Measurements from ENCODE around the gene VAV2.

The VAV2 gene

DNA sequence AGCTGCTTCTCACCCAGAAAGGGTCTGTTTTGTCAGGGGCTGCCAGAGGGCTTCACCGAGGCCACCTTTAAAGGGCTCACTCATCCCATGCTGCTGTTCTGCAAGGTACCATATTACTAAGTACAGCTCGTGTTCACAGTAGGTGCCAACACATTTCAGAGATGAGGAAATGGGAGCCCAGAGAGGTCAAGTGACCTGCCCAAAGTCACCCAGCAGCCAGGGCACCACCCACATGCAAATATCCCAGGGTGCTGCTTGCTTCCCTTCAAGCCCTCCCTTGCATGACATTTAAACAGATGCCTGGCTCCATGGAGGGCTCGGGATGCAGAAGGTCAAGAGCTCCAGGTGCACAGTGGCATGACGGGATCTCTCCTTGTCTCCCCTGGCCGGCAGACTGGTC, 130.4 kb downstream of the VAV2 start:
- in situ Hi-C loops (cut with MboI; ENCODE audit: low sequenced_read_pairs): no loop called here

DNA sequence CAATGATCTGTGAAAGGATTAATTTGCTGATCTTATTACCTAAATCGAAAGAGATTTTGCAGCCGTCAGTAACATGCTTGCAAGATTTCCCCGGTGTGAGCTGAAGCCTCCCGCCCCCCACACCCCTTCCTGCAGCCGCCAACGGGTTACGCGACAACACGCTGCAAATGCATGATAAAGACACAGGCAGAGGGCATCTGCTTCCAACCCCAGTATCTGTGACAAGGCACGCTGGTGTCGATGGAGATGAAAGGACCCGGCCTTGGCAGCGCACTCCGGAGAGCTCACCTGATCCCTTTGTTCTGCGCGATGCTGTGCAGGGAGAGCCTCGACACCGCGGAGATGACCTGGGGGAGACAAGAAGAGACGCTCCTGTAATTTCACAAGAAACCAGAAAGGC, 131.0 kb downstream of the VAV2 start:
- in situ Hi-C loops (cut with MboI; ENCODE audit: low sequenced_read_pairs): no loop called here

DNA sequence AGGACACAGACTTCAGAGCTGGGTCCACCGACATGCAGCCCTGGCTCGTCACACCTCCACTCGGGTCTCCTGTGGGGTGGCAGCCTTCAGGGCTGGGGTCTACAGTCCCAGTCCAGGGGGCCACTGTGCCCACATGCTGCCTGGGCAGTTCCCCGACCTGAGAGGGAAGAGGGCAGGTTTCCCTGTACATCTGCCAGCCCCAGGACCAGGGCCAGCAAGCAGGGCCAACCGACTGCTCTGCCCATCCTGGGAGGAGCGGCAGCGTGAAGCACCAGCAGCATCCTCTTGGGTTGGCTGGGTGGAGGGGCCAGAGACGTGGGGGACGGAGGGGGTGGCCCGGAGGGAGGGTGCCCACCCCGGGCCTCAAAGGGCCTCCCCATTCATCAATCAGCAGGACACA, 133.4 kb downstream of the VAV2 start:
- in situ Hi-C loops (cut with MboI; ENCODE audit: low sequenced_read_pairs): no loop called here

DNA sequence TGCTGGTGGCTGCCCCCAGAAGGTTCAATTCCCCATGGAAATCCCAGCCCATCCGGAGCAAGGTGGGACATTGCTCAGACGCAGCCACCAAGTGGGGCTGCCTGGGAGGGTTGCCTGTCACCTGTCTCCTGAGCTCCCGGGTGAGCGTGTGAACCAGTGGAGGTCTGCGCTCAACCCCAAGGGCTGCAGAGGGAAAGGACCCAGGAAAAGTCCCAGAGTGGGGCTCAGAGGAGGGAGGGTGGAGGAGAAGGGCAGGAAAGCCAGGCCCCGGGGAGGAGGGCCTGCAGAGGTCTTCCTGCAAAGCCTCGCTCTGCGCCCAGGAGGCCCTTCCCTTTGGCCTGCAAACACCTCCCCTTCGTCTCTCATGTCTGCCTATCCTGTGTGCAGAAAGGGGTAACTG, 134.5 kb downstream of the VAV2 start:
- in situ Hi-C loops (cut with MboI; ENCODE audit: low sequenced_read_pairs): no loop called here

DNA sequence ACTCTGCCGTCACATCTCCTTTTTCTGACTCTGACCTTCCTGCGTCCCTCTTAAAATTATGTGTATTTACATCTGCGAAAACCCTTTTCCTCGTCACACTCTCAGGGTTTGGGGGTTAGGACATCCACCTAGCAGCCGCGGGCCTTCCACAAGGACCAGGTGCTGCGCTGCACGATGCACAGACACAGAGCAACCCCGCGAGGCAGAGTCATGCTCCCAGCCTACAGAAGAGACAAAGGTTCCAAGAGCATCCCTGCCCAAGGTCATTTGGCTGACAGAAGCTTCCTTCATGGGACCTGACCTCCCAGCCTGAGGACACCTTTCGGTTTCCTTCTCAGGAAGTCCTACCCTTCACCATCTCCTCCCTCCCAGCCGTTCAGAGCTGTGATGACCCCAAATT, 135.3 kb downstream of the VAV2 start:
- in situ Hi-C loops (cut with MboI; ENCODE audit: low sequenced_read_pairs): no loop called here

DNA sequence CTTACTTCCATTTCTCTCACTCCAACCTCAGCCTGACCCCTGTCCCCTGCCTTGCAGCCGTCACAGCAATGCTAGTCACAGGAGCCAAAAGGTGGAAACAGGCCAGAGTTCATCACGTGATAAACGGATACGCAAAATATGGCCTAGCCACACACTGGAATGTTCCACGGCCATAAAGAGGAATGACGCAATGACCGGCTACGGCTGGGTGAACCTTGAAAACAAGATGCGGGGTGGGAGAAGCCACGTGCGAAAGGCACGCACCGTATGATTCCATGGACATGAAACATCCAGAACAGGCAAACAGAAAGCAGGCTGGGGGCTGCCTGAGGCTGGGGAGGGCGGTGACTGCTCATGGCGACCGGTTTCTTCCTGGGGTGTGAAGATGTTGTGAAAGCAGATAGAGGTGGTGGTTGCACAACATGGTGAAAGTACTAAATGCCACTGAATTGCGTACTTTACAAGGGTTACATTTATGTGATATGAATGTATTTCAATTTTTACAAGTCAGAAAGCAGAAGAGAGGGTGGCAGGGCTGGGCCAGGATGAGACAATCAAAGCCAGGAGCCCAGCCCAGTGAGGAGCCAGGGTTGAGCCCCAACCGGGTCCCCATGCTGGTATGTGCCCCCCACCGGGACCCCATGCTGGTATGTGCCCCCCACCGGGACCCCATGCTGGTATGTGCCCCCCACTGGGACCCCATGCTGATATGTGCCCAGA, 136.2 kb downstream of the VAV2 start:
- in situ Hi-C loops (cut with MboI; ENCODE audit: low sequenced_read_pairs): no loop called here

DNA sequence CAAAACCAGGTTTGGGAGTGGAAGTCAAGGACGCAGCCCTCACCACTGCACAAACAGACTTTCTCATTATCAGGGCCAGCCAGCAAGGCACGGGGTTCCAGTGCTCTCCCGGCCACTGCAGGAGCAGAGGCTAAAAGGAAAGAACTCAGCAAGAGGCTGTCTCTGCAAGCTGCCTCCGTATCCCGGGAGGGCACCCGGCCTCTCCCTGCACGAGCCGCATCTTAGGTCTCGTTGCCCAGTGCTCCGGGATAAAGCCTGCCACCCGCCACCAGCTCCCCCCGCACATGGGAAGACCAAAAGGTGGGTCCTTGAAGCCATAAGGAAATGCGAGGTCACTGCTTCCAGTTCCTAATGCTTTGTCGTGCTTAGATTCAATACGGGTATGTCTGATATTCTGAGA, 136.8 kb downstream of the VAV2 start:
- in situ Hi-C loops (cut with MboI; ENCODE audit: low sequenced_read_pairs): no loop called here

DNA sequence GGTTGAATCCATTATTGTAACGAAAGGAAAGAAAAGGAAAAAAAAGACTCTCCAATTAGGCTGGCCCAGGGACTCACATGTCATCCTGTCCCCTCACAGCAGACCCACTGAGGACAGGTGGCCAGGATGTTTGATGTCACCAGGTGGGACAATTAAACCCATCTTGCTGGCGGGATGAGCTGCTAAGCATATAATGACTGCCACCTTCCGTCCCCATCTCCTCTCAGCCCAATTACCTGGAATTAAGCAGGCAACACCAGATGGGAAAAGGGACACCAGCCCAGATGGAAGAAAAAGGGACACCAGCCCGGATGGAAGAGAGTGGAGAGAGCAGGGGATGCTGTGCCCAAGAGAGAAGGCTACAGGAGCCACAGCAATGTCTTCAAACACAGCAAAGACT, 137.4 kb downstream of the VAV2 start:
- in situ Hi-C loops (cut with MboI; ENCODE audit: low sequenced_read_pairs): no loop called here

DNA sequence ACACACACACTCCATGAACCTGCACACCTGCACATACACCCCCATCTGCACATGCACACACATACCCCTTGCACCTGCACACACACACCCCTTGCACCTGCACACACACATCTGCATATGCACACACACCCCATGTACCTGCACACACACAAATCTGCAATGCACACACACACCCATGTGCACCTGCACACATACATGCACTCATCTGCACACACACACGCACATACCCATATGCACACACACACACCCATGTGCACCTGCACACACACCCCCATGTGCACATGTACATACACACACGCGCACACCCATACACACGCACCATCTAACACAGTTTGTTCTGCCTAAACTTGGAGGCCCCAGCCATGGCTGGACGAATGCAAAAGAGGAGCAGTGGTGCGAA, 138.1 kb downstream of the VAV2 start:
- in situ Hi-C loops (cut with MboI; ENCODE audit: low sequenced_read_pairs): no loop called here

DNA sequence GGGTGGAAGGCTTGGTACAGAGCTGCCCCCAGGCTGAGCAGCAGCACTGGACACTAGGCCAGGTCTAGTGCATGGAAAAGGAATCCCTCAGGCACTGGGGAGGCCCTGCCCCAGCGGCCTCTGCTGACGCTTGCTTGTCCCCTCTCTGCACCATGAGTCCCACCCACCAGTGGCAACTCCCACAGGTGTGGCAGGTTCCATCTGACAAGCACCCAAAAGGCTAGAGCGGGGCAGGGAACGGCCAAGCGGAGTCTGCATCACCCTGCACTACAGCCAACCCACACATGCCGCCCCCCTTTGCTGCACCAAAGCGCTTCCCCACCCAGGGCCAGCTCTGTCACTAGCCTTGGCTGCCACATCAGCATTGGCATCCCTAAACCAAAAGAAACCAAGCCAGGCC, 138.8 kb downstream of the VAV2 start:
- in situ Hi-C loops (cut with MboI; ENCODE audit: low sequenced_read_pairs): no loop called here

DNA sequence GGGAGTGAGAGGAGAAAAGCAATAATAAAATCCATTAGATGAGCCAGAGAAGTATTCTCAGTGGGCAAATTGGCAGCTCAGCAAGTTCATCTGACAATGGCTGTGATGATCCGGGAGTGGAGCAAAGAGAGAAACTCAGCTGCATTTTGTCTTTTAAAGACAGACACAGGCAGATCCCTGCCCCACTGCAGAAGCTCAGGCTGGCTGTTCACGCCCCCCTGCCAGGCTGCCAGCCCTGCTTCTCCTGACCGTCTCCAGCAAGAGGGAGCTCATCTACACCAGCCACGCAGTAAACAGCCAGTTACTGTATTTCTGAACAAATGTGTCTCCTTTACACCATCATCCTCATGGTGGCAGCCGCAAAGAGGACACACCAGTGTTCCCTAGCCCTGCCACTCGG, 139.7 kb downstream of the VAV2 start:
- in situ Hi-C loops (cut with MboI; ENCODE audit: low sequenced_read_pairs): no loop called here

DNA sequence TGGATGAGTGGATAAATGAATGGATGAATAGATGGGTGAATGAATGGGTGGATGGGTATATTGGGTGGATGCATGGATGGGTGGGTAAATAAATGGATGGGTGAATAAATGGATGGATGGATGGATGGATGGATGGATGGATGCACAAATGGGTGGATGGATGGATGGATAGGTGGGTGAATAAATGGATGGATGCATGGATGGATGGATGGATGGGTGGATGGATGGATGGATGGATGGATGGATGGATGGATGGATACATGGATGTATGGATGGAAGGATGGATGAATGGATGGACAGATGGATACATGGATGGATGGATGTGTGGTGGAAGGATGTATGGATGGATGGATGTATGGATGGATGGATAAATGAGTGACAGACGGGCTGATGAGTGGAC, 140.4 kb downstream of the VAV2 start:
- in situ Hi-C loops (cut with MboI; ENCODE audit: low sequenced_read_pairs): no loop called here

DNA sequence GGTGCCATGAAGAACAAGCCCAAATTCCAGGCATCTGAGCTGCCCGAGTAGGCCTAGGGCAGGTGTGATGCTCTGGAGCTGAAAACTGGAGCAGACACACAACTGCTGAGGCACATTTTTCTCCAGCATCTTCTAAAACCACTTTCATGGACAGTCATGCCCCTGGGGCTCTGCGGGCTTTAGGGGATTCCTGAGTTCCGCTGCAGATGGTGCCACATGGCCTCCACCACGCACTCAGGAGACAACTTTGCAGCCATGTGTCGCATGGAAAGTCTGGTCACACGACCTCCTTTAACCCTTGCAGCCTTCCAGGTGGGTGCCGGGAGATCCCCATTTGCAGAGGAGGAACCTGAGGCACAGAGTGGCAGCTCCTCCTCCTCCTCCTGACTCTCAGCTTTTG, 141.2 kb downstream of the VAV2 start:
- in situ Hi-C loops (cut with MboI; ENCODE audit: low sequenced_read_pairs): no loop called here

DNA sequence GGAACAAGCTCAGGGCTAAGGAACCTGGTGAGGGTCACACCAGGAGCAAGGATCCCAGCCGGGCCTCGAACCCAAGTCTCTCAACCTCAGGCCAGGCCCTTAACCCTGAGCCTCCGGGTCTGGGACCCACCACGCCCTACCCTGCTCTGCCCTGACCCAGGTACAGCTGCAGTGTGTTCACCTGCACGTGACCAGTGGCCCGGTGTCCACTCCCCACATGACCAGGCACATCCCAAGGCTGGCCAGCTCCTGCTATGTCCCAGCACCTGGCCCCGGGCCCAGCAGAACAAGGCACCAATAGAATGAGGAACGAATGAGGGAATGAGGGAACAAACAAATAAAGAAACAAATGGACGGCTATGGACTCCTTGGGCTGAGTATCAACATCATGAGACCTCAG, 142.0 kb downstream of the VAV2 start:
- in situ Hi-C loops (cut with MboI; ENCODE audit: low sequenced_read_pairs): no loop called here

DNA sequence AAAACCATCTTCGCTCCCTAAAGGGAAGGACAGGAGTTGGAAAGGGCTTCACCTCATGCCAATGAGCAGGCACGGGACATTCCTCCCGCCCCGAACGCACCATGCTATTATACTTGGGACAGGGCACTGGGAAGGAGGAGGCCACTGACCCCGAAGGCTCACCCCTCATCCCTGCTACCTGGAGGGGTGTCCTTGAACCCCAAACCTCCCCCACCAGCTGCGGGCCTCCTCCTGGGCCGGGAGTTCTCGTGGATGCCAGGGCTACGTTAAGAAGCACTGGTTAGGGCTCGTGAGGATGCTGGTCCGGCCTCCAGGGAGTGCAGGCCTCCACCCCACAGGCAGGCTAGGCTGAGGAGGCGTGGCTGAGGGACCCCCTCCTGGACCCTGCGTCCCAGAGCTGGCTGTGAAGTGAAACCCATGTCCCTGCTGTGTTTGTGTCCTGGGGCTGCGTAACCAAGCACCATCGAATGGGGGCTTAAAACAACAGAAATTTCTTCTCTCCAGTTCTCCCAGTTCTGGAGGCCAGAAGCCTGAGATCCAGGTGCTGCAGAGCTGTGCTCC, 142.9 kb downstream of the VAV2 start:
- in situ Hi-C loops (cut with MboI; ENCODE audit: low sequenced_read_pairs): no loop called here

DNA sequence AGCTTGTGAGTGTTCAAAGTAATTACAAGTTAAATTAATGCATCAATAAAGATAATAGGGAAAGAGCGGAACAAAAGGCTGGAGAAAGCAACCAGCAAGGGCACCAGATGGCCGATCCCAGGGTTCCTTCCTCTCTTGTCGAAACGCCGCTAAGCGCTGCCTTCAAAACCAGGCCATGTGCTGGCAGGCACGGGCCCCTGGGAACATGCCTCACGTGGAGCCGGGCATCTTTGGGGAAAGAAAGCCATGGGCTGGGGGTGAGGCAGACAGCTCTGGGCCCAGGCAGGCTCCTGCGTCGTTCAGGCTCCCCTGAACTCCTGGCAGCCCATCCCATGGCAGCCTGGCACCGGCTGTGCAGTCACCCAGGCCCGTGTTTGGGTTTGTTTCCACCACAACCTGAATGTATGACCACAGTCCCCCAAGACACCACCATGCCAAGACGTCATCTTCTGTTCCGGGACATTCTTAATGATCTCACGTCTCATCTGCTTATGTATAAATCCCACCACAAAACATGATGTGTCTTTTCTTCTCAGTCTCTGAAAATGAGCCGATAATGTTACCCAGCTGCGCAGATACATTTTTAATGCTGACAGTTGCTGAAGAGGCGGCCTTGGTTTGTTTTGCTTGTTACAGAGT, 143.5 kb downstream of the VAV2 start:
- in situ Hi-C loops (cut with MboI; ENCODE audit: low sequenced_read_pairs): no loop called here

DNA sequence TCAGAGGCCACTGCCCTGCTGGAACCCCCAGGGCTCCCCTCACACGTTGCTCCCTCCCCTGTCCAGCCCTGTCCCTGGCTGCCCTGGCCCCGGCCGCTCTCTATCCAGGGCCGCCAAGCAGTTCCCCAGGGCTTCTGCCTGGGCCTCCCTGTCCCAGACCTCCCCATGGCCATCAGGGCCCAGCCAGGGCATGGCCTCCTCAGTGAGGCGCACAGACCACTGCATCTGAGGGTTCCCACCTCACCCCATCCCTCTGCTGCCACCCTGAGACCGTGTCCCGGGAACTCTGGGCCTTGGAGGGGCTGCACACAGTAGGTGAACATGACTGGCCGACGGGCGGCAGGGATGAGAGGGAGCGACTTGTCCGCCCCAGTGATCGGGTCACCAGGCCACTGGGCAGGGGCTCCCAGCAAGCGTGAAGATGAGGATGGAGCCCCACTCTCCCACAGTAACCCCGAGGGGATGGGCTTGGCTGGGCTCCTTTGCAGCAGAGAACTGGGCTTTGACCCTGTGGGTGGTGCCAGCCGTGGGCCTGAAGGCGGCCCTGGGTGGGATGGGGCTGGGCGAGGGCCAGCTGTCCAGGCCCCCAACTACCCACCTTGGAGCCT, 145.5 kb downstream of the VAV2 start:
- in situ Hi-C loops (cut with MboI; ENCODE audit: low sequenced_read_pairs): no loop called here

DNA sequence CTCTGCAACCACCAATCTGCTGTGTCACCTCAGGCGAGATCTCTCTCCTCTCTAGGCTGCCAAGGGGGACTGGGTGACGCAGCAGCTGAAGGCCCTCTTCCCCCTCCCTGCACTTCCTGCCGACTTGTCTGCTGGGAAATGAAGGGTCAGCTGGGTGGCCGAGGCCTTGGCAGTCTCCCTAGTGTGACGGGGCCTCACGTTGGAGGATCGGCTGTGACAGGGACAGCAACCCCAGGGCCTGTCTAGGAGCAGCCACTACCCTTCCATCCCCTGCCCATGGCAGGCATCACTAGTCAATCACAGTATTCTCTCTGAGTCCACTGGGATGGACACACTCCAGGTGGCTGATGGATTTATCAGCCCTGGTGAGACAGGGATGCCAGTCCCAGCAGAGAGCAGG, 146.7 kb downstream of the VAV2 start:
- in situ Hi-C loops (cut with MboI; ENCODE audit: low sequenced_read_pairs): no loop called here

DNA sequence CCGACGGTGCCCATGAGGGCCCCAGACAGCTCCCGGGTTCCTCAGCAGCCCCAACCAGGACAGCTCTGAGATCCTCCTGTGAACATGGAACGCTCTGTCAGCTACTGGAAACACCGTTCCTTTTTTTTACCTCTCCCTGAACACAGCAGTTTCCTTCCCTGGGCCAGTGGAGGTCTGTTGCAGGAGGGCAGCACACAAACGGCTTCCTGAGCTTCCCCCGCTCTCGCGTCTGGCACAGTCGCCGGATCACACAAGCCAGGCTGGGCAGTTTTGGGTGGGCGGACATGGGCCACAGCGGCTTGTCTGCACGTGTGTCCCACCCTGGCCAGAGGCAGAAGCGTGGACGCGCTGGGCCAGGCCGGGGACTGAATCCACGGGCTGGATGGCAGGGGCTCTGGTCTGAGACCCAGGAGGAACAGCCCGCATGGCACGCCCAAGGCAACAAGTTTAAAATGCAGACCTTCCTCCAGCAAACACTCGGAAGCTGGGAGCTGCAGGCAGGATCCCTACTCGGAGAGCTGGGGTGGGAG, 147.2 kb downstream of the VAV2 start:
- in situ Hi-C loops (cut with MboI; ENCODE audit: low sequenced_read_pairs): no loop called here

DNA sequence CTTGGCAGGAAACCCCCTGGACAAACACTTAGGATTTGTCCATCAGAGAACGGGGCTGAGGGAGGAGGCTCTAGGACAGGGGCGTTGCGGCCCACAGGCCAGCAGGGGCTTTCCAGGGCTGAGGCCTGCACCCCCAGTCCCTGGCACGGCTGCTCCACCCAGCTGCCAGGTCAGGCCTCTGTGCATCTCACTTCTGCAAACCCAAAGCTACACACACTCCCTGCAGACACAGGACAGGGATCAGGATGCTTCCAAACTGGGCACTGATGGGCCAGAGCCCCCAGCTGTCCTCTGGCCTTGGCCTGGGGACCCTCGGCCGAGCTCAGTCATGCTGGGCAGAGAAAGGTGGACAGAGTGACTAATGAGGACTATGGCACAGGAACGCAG, 147.7 kb downstream of the VAV2 start:
- in situ Hi-C loops (cut with MboI; ENCODE audit: low sequenced_read_pairs): no loop called here

DNA sequence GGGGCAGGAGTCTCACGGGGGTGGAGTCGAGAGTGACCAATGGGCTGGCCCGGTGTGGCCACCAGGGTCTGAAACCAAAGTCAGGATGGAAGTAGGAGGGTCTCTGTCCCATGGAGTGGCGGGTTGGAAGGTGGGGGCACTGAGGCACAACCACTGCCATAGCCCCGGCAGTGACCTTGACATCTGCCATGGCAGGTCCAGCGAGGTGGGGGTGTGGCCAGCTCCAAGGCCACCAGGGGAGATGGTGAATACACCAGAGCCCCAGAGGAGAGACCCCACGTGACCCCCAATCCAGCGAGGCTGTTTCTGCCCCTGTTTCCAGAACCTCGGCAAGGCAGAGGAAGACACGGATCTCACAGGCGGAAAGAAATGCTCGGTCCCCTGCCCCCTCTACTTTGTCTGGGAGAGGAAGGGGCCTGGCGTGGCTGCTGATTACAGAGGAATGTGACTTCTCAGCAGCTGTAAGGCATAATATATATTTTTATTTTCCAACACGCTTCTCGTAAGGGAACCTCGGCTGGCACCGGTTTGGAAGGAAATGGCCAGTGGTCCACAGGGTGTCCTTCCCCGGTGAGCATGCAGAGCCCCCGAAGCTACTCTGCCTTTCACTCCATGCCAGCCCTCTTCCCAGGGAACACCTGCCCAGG, 148.2 kb downstream of the VAV2 start:
- in situ Hi-C loops (cut with MboI; ENCODE audit: low sequenced_read_pairs): no loop called here

DNA sequence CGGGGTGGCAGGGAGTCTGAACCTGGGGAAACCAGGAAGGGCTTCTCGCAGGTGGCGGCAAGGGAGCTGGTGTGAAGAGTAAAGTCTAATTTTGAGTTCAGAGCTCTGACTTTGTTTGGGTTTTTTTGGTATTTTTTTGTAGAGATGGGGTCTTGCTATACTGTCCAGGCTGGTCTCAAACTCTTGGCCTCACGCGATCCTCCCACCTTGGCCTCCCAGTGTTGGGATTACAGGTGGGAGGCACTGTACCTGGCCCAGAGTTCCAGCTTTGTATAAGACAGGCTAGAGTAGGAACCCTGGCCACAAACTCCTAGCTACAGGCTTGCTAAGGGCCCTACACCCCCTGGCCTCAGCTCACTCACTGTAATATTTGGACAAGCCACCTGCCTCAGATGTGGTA, 148.9 kb downstream of the VAV2 start:
- in situ Hi-C loops (cut with MboI; ENCODE audit: low sequenced_read_pairs): no loop called here
